Measurements from ENCODE around the gene PKIB. TPM values are rescaled to one million over a fixed set of nuclear protein-coding genes. Genes with fewer than 3 reads are reported as not detected.
A peak's percentile ranks its signal among the peaks of the same experiment; 100 is the strongest.
"Not testable (repeated sequence)": the region's sequence is repeated elsewhere in the genome, so short reads cannot be mapped to it uniquely, and the experiment has no call there.

The PKIB gene
- polyA plus RNA-seq, 6 donors from 2014 or later = 0.53 to 0.68 TPM; not detected in 4

DNA sequence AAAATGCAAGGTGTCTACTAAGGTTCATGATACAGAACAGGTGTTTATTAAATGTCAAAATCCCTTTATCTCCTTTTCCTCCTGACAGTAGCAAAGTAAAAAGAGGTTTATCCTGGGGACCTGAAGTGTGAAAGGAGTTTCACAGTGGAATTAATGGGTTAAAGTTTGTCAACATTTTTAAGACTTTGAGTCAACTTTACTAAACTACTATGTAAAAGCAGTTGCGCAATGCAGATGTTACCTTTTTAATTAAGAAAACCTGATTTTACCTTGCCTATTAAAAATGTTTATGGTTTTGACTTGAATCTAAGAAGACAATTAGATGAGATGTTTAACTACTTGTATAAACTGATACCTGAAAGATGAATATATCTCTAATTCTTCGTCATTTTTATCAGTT lies 14.6 kb downstream of the PKIB start:
- DNase-seq (no peak), ATAC-seq (ENCODE audit: low read depth in 2 of 2) (no peak)
- no peak overlapping the region for H3K4me3 Mint-ChIP-seq
- no peak overlapping the region for H3K27ac Mint-ChIP-seq
- H3K4me1 Mint-ChIP-seq = no peaks in the 10 kb centered on the region
- H3K36me3 Mint-ChIP-seq = no peaks in the 10 kb centered on the region
- peaks cover 16 to 18% (median 17%) of the 10 kb centered on the region in 3 donors for H3K27me3 Mint-ChIP-seq
- peaks cover 0 to 4% (median 0%) of the 10 kb centered on the region in 7 donors for H3K9me3 Mint-ChIP-seq

DNA sequence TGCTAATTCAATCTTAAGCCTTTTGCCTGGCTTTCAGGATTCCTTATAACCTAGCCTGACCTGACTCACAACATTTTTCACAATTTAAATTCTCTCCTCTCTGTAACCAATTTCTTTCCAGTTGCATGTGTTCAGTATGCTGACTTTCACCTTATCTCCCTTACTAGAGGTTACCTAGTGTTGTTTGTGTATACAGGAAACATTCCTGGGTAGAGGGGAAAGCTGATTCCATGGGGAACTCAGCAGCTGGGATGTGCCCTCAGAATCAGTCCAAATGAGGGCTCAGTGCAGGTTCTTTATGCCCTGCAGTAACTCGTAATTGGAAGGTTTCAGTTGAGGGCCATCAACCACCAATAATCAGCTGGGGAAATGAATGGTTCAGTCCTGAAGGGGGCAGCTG lies 18.5 kb downstream of the PKIB start:
- no peaks in the 10 kb centered on the region for H3K4me1 Mint-ChIP-seq
- peaks cover 0 to 2% (median 0%) of the 10 kb centered on the region in 7 donors for H3K9me3 Mint-ChIP-seq
- no peak overlapping the region for H3K4me3 Mint-ChIP-seq
- H3K27me3 Mint-ChIP-seq = peaks cover 0 to 4% (median 0%) of the 10 kb centered on the region in 3 donors
- DNase-seq = no peak
- H3K36me3 Mint-ChIP-seq = no peaks in the 10 kb centered on the region
- ATAC-seq (ENCODE audit: low read depth in 2 of 2) = no peak
- no peak overlapping the region for H3K27ac Mint-ChIP-seq

DNA sequence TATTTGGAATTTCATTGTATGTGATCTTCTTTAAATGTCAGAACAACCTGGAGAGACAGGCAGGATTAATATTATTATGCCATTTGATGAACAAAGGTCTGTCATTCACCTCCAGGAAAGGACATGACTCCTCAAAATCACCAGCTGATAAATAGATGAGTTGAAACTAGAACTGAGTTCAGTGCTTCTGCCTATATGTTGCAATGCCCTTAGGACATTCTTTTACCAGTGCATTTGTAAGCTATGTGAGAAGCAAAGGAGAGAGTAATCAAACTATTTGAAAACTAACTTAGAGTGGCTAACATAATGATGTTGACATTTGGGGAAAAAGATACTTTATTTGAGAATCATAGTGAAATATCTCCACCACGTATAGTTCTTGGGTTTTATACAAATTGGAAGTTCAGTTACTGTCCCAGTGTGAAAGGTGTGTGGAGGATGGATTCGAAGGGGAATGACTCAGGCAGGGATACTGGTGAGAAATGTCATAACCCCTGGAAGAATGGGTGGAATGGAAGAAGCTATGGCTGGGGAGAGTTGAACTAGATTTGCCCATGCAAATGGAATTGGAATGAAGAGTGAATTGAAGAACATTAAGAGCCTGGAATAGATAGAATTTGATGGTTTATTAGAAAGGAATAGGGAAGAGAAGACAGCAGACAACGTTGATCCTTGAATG lies 21.5 kb downstream of the PKIB start:
- DNase-seq (no peak), ATAC-seq (ENCODE audit: low read depth in 2 of 2) (no peak)
- Mint-ChIP-seq H3K27ac (no peak overlapping the region), H3K36me3 (no peaks in the 10 kb centered on the region), H3K4me1 (no peaks in the 10 kb centered on the region), H3K4me3 (no peak overlapping the region), H3K9me3 (peaks cover 0 to 2% (median 0%) of the 10 kb centered on the region in 7 donors), H3K27me3 (no peaks in the 10 kb centered on the region)

DNA sequence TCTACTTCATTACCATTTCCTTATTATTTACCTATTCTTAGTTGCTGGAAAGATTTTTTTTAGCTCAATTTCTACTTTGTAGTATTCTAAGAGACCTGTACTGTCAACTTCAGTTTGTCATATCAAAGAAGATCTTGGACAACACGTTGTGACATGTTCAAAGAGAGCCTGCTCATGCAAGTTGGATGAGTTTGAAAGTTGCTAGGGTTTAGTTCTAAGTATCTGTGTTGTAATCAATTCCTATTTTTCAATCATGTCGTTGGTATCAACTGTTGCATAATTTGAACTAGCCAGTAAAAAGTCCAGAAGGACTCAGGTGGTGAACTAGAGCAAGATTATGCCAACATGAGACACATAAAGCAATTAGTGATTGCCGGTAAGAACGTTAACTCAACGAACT lies 30.2 kb downstream of the PKIB start:
- no peaks in the 10 kb centered on the region for H3K27me3 Mint-ChIP-seq
- DNase-seq (no peak), ATAC-seq (ENCODE audit: low read depth in 2 of 2) (no peak)
- H3K36me3 Mint-ChIP-seq = no peaks in the 10 kb centered on the region
- no peaks in the 10 kb centered on the region for H3K9me3 Mint-ChIP-seq
- H3K4me1 Mint-ChIP-seq = no peaks in the 10 kb centered on the region
- no peak overlapping the region for H3K4me3 Mint-ChIP-seq
- no peak overlapping the region for H3K27ac Mint-ChIP-seq

DNA sequence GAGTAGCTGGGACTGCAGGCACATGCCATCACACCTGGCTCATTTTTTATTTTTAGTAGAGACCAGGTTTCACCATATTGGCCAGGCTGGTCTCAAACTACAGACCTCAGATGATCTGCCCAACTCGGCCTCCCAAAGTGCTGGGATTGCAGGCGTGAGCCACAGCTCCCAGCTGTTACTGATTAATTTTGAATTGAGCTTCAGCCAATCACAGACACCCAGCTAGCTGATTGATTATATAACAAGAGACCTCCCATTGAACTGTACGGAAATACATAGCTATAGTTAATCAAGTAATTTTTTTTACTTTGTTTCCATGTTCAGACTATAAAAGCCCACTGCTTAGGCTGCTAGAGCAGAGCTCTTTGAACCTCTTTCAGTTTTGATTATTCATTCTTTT lies 31.6 kb downstream of the PKIB start:
- Mint-ChIP-seq H3K27me3 (no peaks in the 10 kb centered on the region), H3K9me3 (peaks cover 0 to 1% (median 0%) of the 10 kb centered on the region in 7 donors), H3K27ac (no peak overlapping the region), H3K36me3 (no peaks in the 10 kb centered on the region), H3K4me3 (no peak overlapping the region), H3K4me1 (no peaks in the 10 kb centered on the region)
- ATAC-seq (ENCODE audit: low read depth in 2 of 2) (no peak), DNase-seq (no peak)

DNA sequence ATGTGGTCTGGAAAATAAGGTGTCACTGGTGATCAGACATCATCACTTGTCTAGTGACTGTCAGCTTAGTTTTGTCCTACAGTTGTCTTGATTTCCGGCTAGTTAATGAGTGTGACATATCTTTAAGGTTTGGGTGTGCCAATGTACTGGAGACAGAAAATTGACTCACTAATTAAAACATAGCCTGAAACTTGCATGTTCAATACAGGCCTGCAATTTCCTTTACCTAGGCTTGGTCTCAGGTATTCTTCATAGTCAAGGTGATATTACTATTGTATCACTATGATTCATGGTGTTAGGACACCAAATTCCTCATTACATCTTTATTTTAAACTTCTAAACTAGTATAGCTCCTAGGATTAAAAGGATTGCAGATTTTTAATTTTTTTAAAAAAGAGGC lies 32.4 kb downstream of the PKIB start:
- not testable (repeated sequence) for DNase-seq; H3K27me3 Mint-ChIP-seq; H3K36me3 Mint-ChIP-seq; H3K4me1 Mint-ChIP-seq; H3K27ac Mint-ChIP-seq; ATAC-seq (ENCODE audit: low read depth in 2 of 2); H3K9me3 Mint-ChIP-seq; H3K4me3 Mint-ChIP-seq

DNA sequence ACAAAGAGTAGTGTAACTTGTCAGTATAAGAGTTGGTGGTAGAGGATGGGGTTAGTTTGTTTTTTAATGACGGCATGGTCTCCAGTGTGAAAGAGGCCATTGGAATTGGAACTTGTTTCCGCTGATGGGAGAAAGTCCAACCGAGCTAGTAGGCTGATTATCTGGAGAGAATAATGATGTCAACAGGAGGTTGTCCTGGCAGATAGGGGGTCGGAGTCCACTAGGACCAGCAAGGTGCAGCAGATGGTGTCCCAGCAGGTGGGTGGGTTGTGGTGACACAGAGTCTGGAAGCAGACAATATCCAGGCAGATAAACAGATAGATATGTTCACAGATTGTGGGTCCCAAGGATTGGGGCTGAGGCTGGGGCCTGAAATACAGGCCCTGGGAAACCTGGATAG lies 35.1 kb downstream of the PKIB start:
- Mint-ChIP-seq H3K27me3 (no peaks in the 10 kb centered on the region), H3K4me1 (no peaks in the 10 kb centered on the region), H3K4me3 (no peak overlapping the region), H3K9me3 (peaks cover 0 to 1% (median 0%) of the 10 kb centered on the region in 7 donors), H3K36me3 (no peaks in the 10 kb centered on the region), H3K27ac (peak overlapping the region in 1 of 6 donors; percentile 45)
- DNase-seq (no peak), ATAC-seq (ENCODE audit: low read depth in 2 of 2) (no peak)

DNA sequence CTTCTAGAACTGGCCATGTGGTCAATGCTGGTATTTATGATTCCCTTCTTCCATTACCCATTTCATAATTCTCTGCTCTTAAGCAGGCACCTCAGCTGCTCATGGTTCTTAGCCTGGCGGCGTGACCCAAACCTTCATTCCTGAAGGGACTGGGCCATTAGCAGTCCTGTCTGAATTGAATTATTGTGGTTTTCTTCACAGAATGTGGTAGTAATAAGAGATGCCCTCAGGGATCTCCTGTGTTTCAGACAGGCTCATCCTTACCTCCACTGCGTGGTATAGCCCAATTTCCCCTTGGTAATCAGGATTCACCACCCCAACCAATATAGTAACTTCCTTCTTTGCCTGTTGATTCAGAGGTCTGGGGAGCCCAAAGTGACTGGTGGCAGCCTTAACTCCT lies 37.6 kb downstream of the PKIB start:
- Mint-ChIP-seq H3K36me3 (no peaks in the 10 kb centered on the region), H3K4me1 (no peaks in the 10 kb centered on the region), H3K9me3 (peaks cover 0 to 1% (median 0%) of the 10 kb centered on the region in 7 donors), H3K27ac (no peak overlapping the region), H3K27me3 (no peaks in the 10 kb centered on the region), H3K4me3 (no peak overlapping the region)
- no peak for ATAC-seq (ENCODE audit: low read depth in 2 of 2)
- DNase-seq = no peak

DNA sequence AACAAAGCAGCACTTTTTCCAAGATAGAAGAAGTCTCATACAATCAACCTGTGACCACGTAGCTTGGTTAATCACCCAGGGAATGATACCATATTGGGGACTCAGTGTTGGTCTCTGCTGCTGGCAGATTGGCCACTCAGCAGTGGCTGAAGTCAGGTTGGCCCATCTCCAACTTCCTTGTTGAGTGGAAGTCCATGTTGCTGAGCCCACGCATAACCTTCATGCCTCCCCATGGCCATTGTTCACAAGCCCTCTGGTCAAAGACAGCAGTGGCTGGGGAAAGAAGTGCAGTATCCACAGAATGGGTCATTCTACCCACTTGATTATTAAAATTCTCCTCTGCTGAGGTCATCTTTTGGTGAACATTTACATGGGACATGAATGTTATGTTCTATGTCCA lies 38.5 kb downstream of the PKIB start:
- Mint-ChIP-seq H3K36me3 (no peaks in the 10 kb centered on the region), H3K4me1 (no peaks in the 10 kb centered on the region), H3K27me3 (no peaks in the 10 kb centered on the region), H3K4me3 (no peak overlapping the region), H3K27ac (no peak overlapping the region), H3K9me3 (peaks cover 0 to 1% (median 0%) of the 10 kb centered on the region in 7 donors)
- DNase-seq = no peak
- ATAC-seq (ENCODE audit: low read depth in 2 of 2) = no peak

DNA sequence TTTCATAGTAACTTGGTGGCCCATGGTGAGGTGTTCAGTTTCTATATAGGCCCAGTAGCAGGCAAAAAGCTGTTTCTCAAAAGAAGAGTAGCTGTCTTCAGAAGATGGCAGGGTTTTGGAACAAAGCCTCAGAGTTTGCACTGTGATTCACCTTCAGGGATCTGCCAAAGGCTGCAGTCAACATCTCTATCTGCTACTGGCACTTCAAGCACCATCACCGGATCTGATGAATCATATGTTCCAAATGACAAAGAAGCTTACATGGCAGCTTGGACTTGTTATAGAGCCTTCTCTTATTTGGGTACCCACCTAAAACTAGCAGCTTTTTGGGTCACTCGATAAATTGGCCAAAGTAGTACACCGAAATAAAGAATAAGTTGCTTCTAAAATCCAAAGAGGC lies 39.5 kb downstream of the PKIB start:
- Mint-ChIP-seq H3K4me1 (no peaks in the 10 kb centered on the region), H3K9me3 (peaks cover 0 to 1% (median 0%) of the 10 kb centered on the region in 7 donors), H3K27me3 (no peaks in the 10 kb centered on the region), H3K36me3 (no peaks in the 10 kb centered on the region), H3K4me3 (no peak overlapping the region), H3K27ac (no peak overlapping the region)
- DNase-seq (no peak), ATAC-seq (ENCODE audit: low read depth in 2 of 2) (no peak)

DNA sequence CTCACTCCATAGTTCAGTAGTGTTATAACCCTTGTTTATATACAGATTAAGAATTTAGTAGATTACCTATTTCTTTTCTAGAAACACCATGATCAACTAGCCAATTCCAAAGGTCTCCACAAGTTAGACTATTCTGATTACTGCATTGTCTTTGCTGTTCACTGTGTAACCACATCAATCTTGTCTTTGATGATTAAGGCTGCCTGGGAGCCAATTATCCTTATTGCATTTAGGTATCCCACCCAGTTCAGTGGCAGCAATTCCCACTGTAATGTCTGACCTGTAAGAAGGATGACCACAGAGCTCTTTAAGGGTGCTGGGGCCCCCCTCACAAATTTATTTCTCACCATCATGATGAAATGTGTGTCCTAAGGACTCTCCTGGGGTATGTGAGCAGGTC lies 40.2 kb downstream of the PKIB start:
- Mint-ChIP-seq H3K27me3 (no peaks in the 10 kb centered on the region), H3K4me1 (no peaks in the 10 kb centered on the region), H3K9me3 (peaks cover 0 to 1% (median 0%) of the 10 kb centered on the region in 7 donors), H3K4me3 (no peak overlapping the region), H3K36me3 (no peaks in the 10 kb centered on the region), H3K27ac (no peak overlapping the region)
- DNase-seq (no peak), ATAC-seq (ENCODE audit: low read depth in 2 of 2) (no peak)

DNA sequence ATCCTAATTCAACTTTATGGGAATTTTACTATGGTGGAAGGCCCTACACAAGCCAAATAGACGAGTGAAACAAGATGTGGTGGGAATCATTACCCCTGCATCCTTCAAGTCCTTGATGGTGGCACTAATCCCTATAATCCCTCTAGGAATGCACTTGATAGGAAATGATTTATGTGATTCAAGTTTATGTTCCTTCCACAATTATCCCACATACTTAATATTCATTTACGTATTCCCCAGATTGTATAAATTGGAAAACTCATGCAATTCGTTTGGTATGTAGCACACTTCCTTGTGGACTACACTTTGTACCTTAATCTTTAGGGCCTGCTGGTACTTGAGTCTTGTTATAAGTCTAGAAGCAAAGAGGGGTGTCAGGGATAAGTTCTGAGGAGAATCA lies 40.8 kb downstream of the PKIB start:
- Mint-ChIP-seq H3K4me1 (no peaks in the 10 kb centered on the region), H3K9me3 (no peaks in the 10 kb centered on the region), H3K36me3 (no peaks in the 10 kb centered on the region), H3K27me3 (no peaks in the 10 kb centered on the region), H3K27ac (no peak overlapping the region), H3K4me3 (no peak overlapping the region)
- no peak for DNase-seq
- no peak for ATAC-seq (ENCODE audit: low read depth in 2 of 2)

DNA sequence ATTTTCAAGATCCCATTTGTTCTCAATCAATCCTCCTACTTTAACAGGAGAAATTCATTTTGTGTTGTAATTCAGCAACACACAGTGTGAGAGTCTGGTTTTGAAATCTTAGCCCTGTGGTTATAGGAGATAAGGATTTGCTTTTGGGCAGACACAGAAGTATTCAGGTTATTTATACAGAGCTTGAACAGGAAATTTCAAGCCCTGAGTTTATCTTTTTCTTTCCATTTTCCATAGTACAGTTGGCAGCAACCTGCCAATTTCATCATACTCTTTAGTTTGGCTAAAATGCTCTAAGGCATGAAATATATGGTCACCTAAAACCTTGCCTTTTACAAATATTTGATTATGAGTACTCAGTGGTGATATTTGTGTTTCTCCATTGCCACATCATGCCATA lies 41.4 kb downstream of the PKIB start:
- no peaks in the 10 kb centered on the region for H3K36me3 Mint-ChIP-seq
- no peaks in the 10 kb centered on the region for H3K4me1 Mint-ChIP-seq

DNA sequence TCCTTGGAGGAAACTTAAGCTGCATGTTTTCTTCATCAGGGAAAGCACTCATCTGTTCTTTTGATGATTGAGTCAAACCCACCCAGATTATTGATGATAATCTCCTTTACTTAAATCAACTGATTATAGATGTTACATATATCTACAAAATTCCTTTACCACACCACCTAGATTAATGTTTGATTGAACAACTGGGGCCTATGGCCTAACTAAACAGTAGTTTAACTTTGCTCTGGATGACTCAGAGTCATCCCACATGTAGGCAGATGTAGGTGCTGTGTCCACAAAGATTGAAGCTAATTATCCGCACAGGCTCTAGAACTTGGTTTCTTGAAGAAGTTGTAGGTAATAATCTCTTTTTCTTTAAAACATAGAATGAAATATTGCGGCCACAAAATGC lies 42.2 kb downstream of the PKIB start:
- Mint-ChIP-seq H3K4me3 (no peak overlapping the region), H3K9me3 (no peaks in the 10 kb centered on the region), H3K27me3 (no peaks in the 10 kb centered on the region), H3K36me3 (no peaks in the 10 kb centered on the region), H3K4me1 (no peaks in the 10 kb centered on the region), H3K27ac (no peak overlapping the region)
- no peak for DNase-seq
- ATAC-seq (ENCODE audit: low read depth in 2 of 2) = no peak

More for the DNA sequence above, 41.4 kb downstream of the PKIB start:
- DNase-seq (no peak), ATAC-seq (ENCODE audit: low read depth in 2 of 2) (no peak)
- no peaks in the 10 kb centered on the region for H3K9me3 Mint-ChIP-seq
- no peak overlapping the region for H3K4me3 Mint-ChIP-seq
- no peaks in the 10 kb centered on the region for H3K27me3 Mint-ChIP-seq
- no peak overlapping the region for H3K27ac Mint-ChIP-seq

DNA sequence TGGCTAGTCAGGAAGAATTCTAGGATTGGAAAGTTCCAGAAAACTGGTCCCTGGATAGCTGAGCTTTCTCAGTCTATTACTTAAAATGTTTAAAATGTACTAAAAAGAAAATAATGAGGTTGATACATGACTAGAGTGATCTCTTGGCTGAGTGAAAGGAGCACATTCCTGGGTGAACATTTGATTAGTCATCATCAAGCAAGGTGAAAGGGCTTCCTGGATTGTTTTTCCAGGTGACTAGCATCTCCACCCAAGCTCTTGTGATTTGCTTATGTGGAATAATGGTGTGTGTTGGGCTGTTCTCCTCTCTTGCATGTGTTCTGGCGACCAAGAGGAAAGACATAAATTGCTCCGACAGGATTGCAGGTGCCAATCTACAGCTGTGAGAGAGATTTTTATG lies 42.9 kb downstream of the PKIB start:
- Mint-ChIP-seq H3K27ac (no peak overlapping the region), H3K36me3 (no peaks in the 10 kb centered on the region), H3K27me3 (no peaks in the 10 kb centered on the region), H3K9me3 (no peaks in the 10 kb centered on the region), H3K4me3 (no peak overlapping the region), H3K4me1 (no peaks in the 10 kb centered on the region)
- no peak for ATAC-seq (ENCODE audit: low read depth in 2 of 2)
- no peak for DNase-seq

Data from naive B cell (primary cell).